Dendritic cell treated with granulocyte-macrophage colony-stimulating factor and Interleukin-4, amounts not matched to agents 40 ng/mL and 50 ng/mL, for 4 days (primary cell): Measurements from ENCODE around the gene DCDC2C.

ENCODE experiments used
- H3K27ac Mint-ChIP-seq: one replicate; pipeline ENCODE4 v1.8.0; 2022; ENCODE audit warnings: mild to moderate bottlenecking, mixed read lengths
- H3K27me3 Mint-ChIP-seq: one replicate; pipeline ENCODE4 v1.8.0; 2022; ENCODE audit warnings: mild to moderate bottlenecking, mixed read lengths
- H3K36me3 Mint-ChIP-seq: one replicate; pipeline ENCODE4 v1.8.0; 2022; ENCODE audit warnings: low read depth, mixed read lengths
- H3K4me1 Mint-ChIP-seq: one replicate; pipeline ENCODE4 v1.8.0; 2022; ENCODE audit warnings: low read depth, mixed read lengths
- H3K4me3 Mint-ChIP-seq: one replicate; pipeline ENCODE4 v1.8.0; 2022; ENCODE audit warnings: mild to moderate bottlenecking, moderate library complexity, mixed read lengths
- H3K9me3 Mint-ChIP-seq: one replicate; pipeline ENCODE4 v1.8.0; 2022; ENCODE audit warnings: mixed read lengths
- intact Hi-C: fragments of 100-400 bp; cut with micrococcal nuclease; formaldehyde crosslinking; loops from one replicate; pipeline ENCODE4 v1.15.0; 2022

Gene DCDC2C

GRCh38 chr2:3895021-3895420 lies 191.6 kb downstream of the DCDC2C start:
- Mint-ChIP-seq H3K4me1 (no peaks in the 10 kb centered on the region), H3K27me3 (peaks cover 4% of the 10 kb centered on the region), H3K36me3 (no peaks in the 10 kb centered on the region), H3K9me3 (peaks cover 28% of the 10 kb centered on the region), H3K27ac (no peak overlapping the region), H3K4me3 (no peak overlapping the region)
- intact Hi-C loops, result no loop called here
